A204.1 (cell line): ENCODE results near the gene ADGRB2.

ENCODE experiments used
- FAIRE-seq: peaks from 2 replicates; lab custom pipeline; 2012; peaks lifted over from hg19 to GRCh38; lab: Jason Lieb, UNC

The ADGRB2 gene

DNA sequence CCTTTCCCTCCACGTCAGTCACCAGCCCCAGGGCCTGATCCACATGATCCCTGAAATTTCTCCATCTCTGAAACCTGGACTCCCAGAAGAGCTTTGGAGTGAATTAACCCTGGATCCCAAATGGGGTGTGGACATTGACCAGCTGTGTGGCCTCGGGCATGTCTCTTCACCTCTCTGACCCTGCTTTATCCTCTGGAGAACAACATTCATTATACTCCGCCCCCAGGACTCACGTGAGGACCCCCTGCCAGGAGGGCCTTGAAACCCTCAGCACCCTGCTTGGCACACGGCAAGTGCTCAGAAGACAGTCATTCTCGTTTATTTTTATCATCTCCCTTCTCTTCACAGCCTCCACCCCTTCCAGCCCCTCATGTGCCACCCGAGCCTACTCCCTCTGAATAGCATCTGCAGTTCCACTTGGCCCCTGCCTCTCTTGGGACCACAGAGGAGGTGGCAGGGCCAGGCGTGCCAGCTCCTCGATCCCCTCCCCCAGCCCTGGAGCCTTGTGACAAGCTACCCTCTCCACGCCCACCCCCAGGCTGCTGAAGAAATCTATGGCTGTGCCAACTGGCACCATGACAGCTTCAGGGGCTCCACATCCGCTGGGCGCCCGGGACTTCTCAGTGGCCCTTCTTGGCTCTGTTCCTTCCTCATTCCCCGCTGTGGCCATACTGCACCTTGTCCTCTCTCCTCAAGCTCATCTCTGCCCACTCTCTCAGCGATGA is 18.0 kb downstream of the ADGRB2 start:
- no peak for FAIRE-seq

GRCh38 chr1:31745096-31745945 is 18.8 kb downstream of the ADGRB2 start:
- no peak for FAIRE-seq

- FAIRE-seq: no peak
Observed at GRCh38 chr1:31744165-31744888, 19.8 kb downstream of the ADGRB2 start.

DNA sequence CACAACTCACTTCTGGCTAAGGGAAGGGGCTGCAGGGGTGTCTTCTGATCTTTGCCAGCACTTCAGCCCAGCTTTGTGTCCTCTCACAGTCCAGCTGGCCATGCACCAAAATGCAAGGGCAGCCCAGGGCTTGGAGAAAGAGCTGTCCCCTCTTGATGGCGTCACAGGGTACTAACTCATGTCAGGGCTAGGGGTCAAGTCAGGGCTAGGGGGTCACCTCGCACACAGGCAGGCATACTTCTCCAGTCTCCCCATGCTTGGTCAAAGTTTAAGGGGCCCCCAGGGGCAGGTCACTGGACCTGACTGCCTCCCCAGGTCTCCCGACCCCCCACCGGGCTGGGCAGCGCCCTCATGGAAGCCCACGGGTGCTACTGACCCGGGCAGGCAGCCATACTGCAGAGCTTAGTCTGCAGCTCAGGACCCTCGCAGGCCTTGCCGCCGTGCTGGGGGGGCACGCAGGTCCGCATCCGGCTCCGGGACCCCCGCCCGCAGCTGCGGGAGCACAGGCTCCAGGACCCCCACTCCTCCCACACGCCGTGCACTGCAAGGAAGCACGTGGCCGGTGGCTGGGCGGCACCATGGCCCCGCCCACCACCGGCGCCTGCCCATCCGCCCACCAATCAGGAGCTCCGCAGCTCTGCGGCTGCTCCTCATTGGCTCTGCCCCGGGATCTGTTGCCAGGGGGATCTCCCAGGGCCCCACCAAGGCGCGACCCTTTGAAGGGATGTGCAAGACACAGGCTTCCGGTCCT is 21.5 kb downstream of the ADGRB2 start:
- no peak for FAIRE-seq

DNA sequence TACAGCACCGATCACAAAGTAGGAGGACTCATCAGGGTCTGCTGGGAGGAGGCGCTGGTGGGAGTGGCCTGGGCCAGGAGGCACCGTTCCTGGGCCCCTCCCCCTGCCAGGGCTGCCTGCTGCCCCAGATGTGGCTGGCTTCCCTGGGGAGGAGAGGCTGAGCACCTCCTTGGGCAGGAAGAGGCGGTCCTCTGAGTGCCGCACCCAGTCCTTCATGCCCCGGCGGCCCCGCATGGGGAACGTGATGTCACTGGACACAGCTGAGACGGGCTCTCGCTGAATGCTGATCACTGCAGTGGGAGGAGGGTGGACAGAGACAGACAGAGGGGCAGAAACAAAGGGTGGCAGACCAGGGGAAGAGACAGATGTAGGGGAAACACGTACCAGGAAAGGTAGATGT is 24.8 kb downstream of the ADGRB2 start:
- FAIRE-seq: no peak

GRCh38 chr1:31736675-31737074 is 27.5 kb downstream of the ADGRB2 start:
- FAIRE-seq: no peak

DNA sequence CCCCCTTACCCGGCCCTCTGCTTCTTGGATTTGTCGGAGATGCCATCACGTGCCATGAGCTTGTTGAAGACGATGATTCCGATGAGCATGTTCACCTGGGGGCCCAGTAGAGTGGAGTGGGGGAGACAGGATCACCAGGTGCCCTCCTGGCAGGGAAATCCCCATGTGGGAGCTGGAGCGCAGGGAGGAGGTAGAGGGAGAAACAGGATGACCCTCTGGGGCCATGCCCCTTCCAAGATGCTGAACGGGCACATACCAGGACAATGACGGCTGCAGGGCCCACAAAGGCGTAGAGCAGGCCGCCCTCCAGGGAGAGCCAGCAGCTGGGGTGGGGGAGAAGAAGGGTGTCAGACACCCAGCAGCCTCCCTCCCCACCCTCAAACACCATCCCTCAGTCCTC is 28.6 kb downstream of the ADGRB2 start:
- no peak for FAIRE-seq

- no peak for FAIRE-seq
Observed at GRCh38 chr1:31734582-31735107, 29.5 kb downstream of the ADGRB2 start.

DNA sequence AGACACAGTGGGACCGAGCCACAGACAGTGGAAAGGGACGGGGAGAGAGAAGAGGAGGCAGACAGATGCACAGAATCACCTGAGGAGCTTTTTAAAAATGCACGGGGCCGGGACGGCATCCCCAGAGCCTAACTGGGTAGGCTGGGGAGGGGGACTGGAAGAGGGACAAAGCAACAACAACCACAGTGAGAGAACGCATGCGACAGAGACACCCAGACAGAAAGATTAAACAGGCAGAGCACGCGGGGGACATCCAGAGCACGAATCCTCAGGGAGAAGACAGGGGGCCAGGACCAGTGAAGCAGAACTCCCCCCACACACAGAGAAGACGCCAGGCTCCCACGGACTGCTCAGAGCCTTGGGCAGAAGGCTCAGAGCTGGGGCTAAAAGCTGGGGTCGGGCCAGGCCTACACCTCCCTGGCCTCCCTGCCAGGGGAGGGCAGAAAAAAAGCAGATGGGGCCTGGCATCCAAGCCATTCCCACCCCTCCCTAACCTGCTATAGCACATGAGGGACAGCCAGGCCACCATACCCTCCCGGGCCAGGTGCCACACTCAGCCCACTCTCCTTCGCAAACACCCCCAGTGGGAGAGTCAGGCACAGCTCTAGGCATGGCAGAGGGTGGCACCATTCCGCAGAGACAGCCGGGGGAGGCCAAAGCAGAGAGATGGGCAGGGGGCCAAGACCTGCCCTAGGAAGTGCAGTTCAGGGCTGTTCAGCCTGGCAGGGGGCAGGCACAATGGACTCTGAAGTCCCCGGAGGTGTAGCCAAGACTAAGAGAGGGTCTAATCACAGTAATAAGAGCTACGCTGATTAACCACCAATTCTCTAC is 30.5 kb downstream of the ADGRB2 start:
- FAIRE-seq: no peak

DNA sequence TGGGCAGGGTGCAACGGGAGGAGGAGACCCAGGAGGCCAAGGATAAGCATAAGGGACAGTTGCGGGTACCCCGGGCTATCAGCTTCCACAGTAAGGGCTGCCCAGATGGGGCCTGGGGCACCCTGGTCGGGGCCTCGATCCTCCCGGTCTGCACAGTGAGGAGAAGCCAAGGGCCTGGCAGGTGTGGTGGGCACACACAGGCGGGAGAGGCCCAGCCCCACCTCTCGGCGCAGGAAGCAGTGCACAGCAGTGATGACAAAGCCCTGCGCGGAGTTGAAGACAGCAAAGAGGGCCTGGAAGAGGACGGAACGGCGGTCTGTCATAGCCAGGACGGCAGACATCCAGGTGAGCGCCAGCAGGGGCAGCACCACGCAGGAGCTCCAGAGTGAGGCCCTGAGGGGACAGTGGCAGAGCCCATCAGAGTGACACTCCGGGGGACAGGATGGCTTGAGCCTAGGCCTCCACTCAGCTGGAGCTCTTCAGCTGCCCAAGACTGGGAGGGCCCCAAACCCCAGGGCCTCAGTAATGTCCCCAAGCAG is 31.3 kb downstream of the ADGRB2 start:
- FAIRE-seq: no peak

DNA sequence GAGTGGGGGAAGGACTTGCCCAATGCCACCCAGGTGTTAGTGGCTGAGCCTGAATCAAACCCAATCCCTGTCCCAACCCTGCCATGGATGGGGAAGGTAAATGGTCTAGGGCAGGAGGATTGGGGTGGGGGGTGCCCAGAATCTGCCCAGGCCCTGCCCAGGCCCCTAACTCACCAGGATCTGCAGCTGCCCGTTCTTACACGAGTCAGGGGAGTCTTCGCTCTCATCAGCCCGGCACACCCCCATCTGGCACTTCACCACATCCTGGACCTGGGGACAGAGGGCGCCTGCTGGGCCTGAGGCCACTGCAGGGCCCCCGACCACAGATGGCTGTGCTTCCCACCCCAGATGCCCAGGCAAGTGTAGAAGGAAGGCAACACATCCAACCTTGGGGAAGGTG is 31.8 kb downstream of the ADGRB2 start:
- no peak for FAIRE-seq

GRCh38 chr1:31731049-31731565 is 33.0 kb downstream of the ADGRB2 start:
- no peak for FAIRE-seq

DNA sequence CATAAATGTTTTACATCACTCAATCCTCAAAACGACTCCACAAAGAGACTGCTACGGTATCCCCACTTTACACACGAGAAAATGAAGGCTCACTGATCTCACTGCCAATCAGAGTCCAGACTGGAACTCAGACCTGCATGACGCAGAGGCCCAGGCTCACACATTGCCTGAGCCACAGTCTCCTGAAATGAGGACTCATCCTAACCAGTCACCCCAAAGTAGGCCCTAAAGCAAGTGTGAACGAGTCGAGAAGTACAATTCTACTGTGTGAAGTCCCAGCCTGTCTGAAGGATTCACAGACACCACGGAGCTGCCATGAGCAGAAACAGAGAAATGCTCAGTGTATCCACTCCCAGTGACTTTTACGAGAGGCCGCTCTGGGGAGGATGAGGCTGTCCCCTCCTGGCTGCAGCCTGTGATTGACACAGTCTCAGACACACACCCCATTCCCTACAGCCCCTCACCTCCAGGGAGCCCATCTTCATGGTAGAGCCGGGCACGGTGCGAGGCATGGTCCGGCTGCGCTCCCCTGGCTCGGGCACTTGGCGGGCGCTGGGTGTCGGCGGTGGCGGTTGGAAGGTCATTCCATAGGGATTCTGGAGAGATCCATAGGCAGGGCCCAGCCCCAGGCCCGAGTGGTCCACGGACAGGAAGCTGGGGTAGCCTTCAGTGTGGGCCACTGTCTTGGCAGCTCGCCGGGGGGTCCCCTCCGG is 33.6 kb downstream of the ADGRB2 start:
- FAIRE-seq: no peak

DNA sequence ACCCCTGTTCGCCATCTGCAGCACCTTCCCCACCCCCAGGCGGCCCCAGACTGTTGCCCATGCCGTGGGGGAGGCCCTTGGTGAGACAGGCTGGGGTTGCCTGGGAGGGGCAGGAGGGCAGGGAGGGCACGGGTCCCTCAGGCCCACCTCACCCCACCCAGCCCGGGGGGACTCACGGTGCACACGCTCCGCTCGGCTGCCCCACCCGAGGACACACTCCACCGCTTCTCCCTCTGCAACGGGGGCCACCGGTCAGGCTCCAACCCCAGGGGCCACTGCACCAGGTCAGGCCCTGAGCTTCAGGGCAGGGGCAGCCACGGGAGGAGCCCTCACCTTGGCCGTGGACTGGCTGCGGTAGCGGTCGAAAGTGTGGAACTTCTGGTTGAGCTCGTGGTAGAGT is 36.3 kb downstream of the ADGRB2 start:
- FAIRE-seq: no peak

DNA sequence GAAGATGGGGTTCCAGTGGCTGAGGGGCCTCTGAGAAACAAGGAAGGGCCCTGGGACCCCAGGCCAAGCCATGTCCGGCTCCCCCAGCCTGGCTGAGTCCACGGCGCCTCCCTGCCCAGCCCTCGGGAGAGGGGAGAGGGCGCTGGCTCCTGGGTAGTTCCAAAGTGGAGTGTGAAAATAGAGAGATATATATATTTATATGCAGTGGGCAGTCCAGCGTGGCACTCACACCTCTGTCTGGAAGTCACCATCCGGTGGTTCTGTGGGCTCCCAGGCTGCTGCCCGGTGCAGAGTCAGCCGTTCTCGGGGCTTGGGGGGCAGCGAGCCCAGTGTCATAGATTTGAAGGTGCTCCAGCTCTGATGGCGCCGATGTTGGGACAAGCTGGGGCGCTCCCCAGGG is 36.9 kb downstream of the ADGRB2 start:
- no peak for FAIRE-seq

DNA sequence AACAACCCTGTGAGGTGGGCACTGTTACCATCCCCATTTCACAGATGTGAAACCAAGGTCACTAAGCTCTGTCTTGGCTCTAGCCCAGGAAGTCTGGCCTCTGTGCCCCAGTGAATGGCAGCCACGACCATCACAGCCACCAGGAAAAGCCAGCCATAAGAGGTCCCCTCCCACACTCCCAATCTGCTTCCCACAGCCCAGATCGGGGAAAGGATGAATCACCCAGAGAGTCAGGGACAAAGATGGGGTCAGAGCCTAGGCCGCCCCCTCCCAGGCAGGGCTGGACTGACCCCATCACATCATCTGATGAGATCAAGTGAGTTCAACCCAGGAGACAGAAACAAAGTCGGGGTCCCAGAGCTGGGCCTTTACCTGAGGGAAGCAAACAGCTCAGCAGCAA is 37.4 kb downstream of the ADGRB2 start:
- no peak for FAIRE-seq

- no peak for FAIRE-seq
Observed at GRCh38 chr1:31725777-31726535, 38.2 kb downstream of the ADGRB2 start.

GRCh38 chr1:31725134-31725533 is 39.0 kb downstream of the ADGRB2 start:
- FAIRE-seq: no peak

GRCh38 chr1:31723828-31724359 is 40.2 kb downstream of the ADGRB2 start:
- FAIRE-seq: no peak
